GM12878 (cell line): ENCODE results near the gene CHN2. TPM values are rescaled to one million over a fixed set of nuclear protein-coding genes. Genes with fewer than 3 reads are reported as not detected.

ENCODE experiments used
- ATAC-seq: fragments of 200-7000 bp; cut with Tn5 transposase; 3 replicates; pipeline ENCODE4 v1.9.1; 2020; ENCODE audit warnings: mild to moderate bottlenecking, moderate library complexity
- BruUV-seq: library from RNA; stranded (reverse); fragments of 400-500 nt; replicated peaks from 2 replicates; lab custom pipeline; 2021; lab: Mats Ljungman, UMichigan
- CTCF ChIA-PET: fragments of 300-600 bp; sonication (Branson Sonifier 250); formaldehyde crosslinking; extraction: SDS; loops from one replicate; lab custom pipeline; 2021; ENCODE audit warnings: inconsistent platforms; lab: Yijun Ruan, JAX
- POLR2A ChIA-PET: fragments of 350-600 bp; formaldehyde crosslinking; extraction: SDS; loops from one replicate; lab custom pipeline; 2021; ENCODE audit warnings: inconsistent platforms; lab: Charles Lee
- RAD21 ChIA-PET: fragments of 300-600 bp; sonication (Branson Sonifier 250); formaldehyde crosslinking; loops from one replicate; lab custom pipeline; 2023; ENCODE audit warnings: antibody characterized with exemption; ENCODE audit not compliant: unreplicated experiment; lab: Charles Lee
- SMC1A ChIA-PET: fragments of 300-600 bp; sonication (Branson Sonifier 250); formaldehyde crosslinking; loops from one replicate; lab custom pipeline; 2023; ENCODE audit not compliant: unreplicated experiment, uncharacterized antibody; lab: Charles Lee
- DNase-seq: peaks from one replicate; pipeline ENCODE4 v3.0.0-alpha.2; 2011; ENCODE audit warnings: low read depth, low spot score
- FAIRE-seq: peaks from 3 replicates; lab custom pipeline; 2011; peaks lifted over from hg19 to GRCh38; lab: Jason Lieb, UNC
- H2AFZ ChIP-seq: 2 replicates; pipeline ENCODE4 v1.6.0; 2011; ENCODE audit warnings: low read depth, low read length, control low read depth; ENCODE audit not compliant: control insufficient read depth
- H3K27ac ChIP-seq: 2 replicates; pipeline ENCODE4 v1.5.1; 2011; ENCODE audit warnings: control low read depth; ENCODE audit not compliant: control insufficient read depth, insufficient read depth
- H3K27me3 ChIP-seq, 2 experiments: replicated peaks in 1 of 2; 2 replicates each; pipeline versions ENCODE4 v1.6.0 to v1.6.1; 2011; ENCODE audit warnings: low read length in 1 of 2; ENCODE audit not compliant: control insufficient read depth in 2 of 2, insufficient read depth in 2 of 2
- H3K36me3 ChIP-seq, 2 experiments: 2 replicates each; pipeline ENCODE4 v1.5.1; 2011; ENCODE audit warnings: low read length in 1 of 2; ENCODE audit not compliant: control insufficient read depth in 2 of 2, insufficient read depth in 2 of 2
- H3K4me1 ChIP-seq: 2 replicates; pipeline ENCODE4 v1.6.1; 2011; ENCODE audit warnings: mild to moderate bottlenecking, low read length, moderate library complexity, mixed read lengths; ENCODE audit not compliant: control insufficient read depth, insufficient read depth
- H3K4me2 ChIP-seq: 2 replicates; pipeline ENCODE4 v1.6.0; 2011; ENCODE audit warnings: control low read depth; ENCODE audit not compliant: control insufficient read depth, insufficient read depth
- H3K4me3 ChIP-seq: fragments of 200-600 bp; sonication (generic); 2 replicates; pipeline ENCODE4 v1.5.1; 2016
- H3K79me2 ChIP-seq: 2 replicates; pipeline ENCODE4 v1.6.0; 2011; ENCODE audit warnings: low read length; ENCODE audit not compliant: control insufficient read depth, insufficient read depth
- H3K9ac ChIP-seq: 2 replicates; pipeline ENCODE4 v1.8.0; 2011; ENCODE audit warnings: low read length, control low read depth, mixed read lengths; ENCODE audit not compliant: control insufficient read depth, insufficient read depth
- H3K9me3 ChIP-seq: replicated peaks from 3 replicates; pipeline ENCODE4 v1.5.1; 2011; ENCODE audit warnings: mild to moderate bottlenecking, low read length; ENCODE audit not compliant: control insufficient read depth, insufficient read depth
- H4K20me1 ChIP-seq: 2 replicates; pipeline ENCODE4 v1.6.0; 2011; ENCODE audit not compliant: control insufficient read depth, insufficient read depth
- BCL11A ChIP-seq: IDR thresholded peaks from 2 replicates; pipeline ENCODE4 v1.6.1; 2011; ENCODE audit warnings: low read depth, low read length
- BMI1 ChIP-seq: fragments of 450-650 bp; IDR thresholded peaks from 2 replicates; pipeline ENCODE4 v1.6.1; 2016; ENCODE audit warnings: mild to moderate bottlenecking, moderate library complexity, borderline replicate concordance
- CHD1 ChIP-seq: IDR thresholded peaks from 2 replicates; pipeline ENCODE4 v1.6.1; 2012; ENCODE audit warnings: low read depth, low read length, improper control_type of control experiment
- EZH2 ChIP-seq: IDR thresholded peaks from 2 replicates; pipeline ENCODE4 v1.6.1; 2012; ENCODE audit warnings: low read depth, mild to moderate bottlenecking, control low read depth, inconsistent platforms, low read length, borderline replicate concordance; ENCODE audit not compliant: control insufficient read depth
- GATAD2B ChIP-seq: fragments of 450-650 bp; conservative IDR thresholded peaks from 2 replicates; pipeline ENCODE4 v1.6.1; 2017; ENCODE audit warnings: low read depth, mild to moderate bottlenecking, moderate library complexity
- IKZF2 ChIP-seq, 2 experiments: fragments of 450-650 bp; IDR thresholded peaks; 2 replicates each; pipeline ENCODE4 v1.6.1; 2017; ENCODE audit warnings: mild to moderate bottlenecking in 2 of 2, moderate library complexity in 2 of 2
- KLF5 ChIP-seq: fragments of 450-650 bp; IDR thresholded peaks from 2 replicates; pipeline ENCODE4 v1.6.1; 2014; ENCODE audit warnings: mild to moderate bottlenecking; ENCODE audit not compliant: partially characterized antibody
- MEF2B ChIP-seq: fragments of 450-650 bp; IDR thresholded peaks from 2 replicates; pipeline ENCODE4 v1.6.1; 2018; ENCODE audit warnings: mild to moderate bottlenecking, moderate library complexity; ENCODE audit not compliant: partially characterized antibody, poor library complexity, severe bottlenecking
- MTA3 ChIP-seq: IDR thresholded peaks from 2 replicates; pipeline ENCODE4 v1.6.1; 2012; ENCODE audit warnings: low read length, inconsistent platforms, borderline replicate concordance
- NBN ChIP-seq: fragments of 450-650 bp; IDR thresholded peaks from 2 replicates; pipeline ENCODE4 v1.6.1; 2016
- NR2C1 ChIP-seq: fragments of 450-650 bp; IDR thresholded peaks from 2 replicates; pipeline ENCODE4 v1.6.1; 2017; ENCODE audit warnings: antibody characterized with exemption, mild to moderate bottlenecking, moderate library complexity
- PAX8 ChIP-seq: fragments of 450-650 bp; IDR thresholded peaks from 2 replicates; pipeline ENCODE4 v1.6.1; 2017; ENCODE audit warnings: mild to moderate bottlenecking, moderate library complexity
- RBBP5 ChIP-seq: fragments of 200-600 bp; sonication (generic); conservative IDR thresholded peaks from 2 replicates; pipeline ENCODE4 v1.6.1; 2016
- RFX5 ChIP-seq: IDR thresholded peaks from 2 replicates; pipeline ENCODE4 v1.6.1; 2011; ENCODE audit warnings: low read depth, low read length, improper control_type of control experiment
- SP1 ChIP-seq: IDR thresholded peaks from one replicate; pipeline ENCODE4 v1.6.1; 2011; ENCODE audit warnings: low read depth, low read length
- STAT1 ChIP-seq: fragments of 450-650 bp; conservative IDR thresholded peaks from 2 replicates; pipeline ENCODE4 v1.6.1; 2014; ENCODE audit warnings: antibody characterized with exemption, mild to moderate bottlenecking
- SUZ12 ChIP-seq: fragments of 200-600 bp; sonication (generic); IDR thresholded peaks from one replicate; pipeline ENCODE4 v1.6.1; 2018; ENCODE audit warnings: antibody characterized with exemption, mild to moderate bottlenecking; ENCODE audit not compliant: unreplicated experiment
- WGBS: methylation state at CpG from one replicate; pipeline ENCODE4 v1.1.6; 2016; ENCODE audit warnings: low lambda C conversion rate; ENCODE audit not compliant: insufficient replicate concordance, insufficient coverage; ENCODE audit errors: missing lambda C conversion rate; 5-methylcytosine and 5-hydroxymethylcytosine counted together
- in situ Hi-C: fragments of 300-500 bp; cut with MboI; formaldehyde crosslinking; loops from 9 replicates; pipeline ENCODE4 v1.14.3; 2018; ENCODE audit warnings: mixed read lengths
- intact Hi-C: fragments of 100-400 bp; cut with micrococcal nuclease; formaldehyde crosslinking; loops from one replicate; pipeline ENCODE4 v1.14.2; 2022; ENCODE audit not compliant: unreplicated experiment
- polyA plus RNA-seq, 11 experiments: library from polyadenylated mRNA; depleted of rRNA in 4 of 11; unstranded in 6 of 11; stranded (reverse) in 5 of 11; fragments of >200 nt; fragmentation: Nextera tagmentation in 4 of 11; fragmentation: Illumina TruSeq in 1 of 11; extraction: Ambion mirVana in 4 of 11; extraction: Trizol in 1 of 11; gene quantifications; 1 replicate in 1 of 11; 2 replicates in 10 of 11; pipeline versions ENCODE4 v1.2.1 to v1.2.3, GENCODE V29; 2011 to 2016; ENCODE audit warnings: inconsistent platforms in 2 of 11, missing spikeins in 2 of 11, low read depth in 1 of 11
- total RNA-seq, 4 experiments: library from RNA; depleted of rRNA in 3 of 4; stranded (reverse); fragments of >200 nt in 3 of 4; fragmentation: Illumina TruSeq in 1 of 4; extraction: Trizol in 1 of 4; gene quantifications; 2 replicates each; pipeline versions ENCODE4 v1.2.1 to v1.2.3, GENCODE V29; 2013 to 2021
- TF ChIP-seq, protein P1 (sequence below): fragments of 450-650 bp; IDR thresholded peaks from 2 replicates; pipeline ENCODE4 v1.6.1; 2017; ENCODE audit warnings: low read depth, mild to moderate bottlenecking, moderate library complexity
- TF ChIP-seq, protein P2 (sequence below): fragments of 450-650 bp; IDR thresholded peaks from 2 replicates; pipeline ENCODE4 v1.6.1; 2017; ENCODE audit warnings: antibody characterized with exemption, mild to moderate bottlenecking, moderate library complexity

CHN2 gene
- total and polyA plus RNA-seq, 10 of the 15 experiments (the other 5 are each of a cell fraction or from before 2014, with no cell fraction given) = 0.11 to 3.8 (median 0.37) TPM; not detected in 2

DNA sequence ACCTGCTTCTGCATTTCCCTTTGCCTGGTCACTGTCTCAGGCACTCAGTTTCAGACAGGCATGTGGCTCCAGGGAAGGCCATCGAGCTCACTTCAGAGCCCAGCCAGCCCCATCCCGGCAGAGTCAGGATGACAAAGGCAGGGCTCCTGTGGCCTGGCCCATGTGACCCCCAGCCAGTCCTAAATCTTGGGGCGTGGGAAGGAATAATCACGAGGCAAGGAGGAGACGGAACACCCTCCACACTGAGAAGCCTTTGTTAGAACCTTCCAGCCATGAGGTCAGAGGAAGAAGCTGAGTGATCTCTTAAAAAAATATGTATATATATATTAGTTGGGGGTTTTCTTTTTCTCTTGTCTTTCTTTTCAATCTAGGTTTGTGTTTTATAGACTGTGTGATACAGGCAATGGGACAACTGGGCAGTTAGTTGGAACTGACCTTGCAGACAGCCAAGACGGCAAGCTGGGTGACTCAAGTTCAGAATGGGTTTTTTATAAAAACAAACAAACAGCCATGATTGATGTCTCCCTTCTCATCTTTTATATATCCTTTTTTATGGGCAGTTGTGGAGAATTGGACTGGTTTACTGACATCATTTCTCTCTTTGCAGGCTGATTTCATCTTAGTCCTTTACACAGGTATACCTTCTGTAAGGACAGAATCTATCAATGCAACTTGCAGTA is 60.8 kb downstream of the CHN2 start:
- FAIRE-seq (no peak), DNase-seq (no peak), ATAC-seq (no peak)
- no peaks in the 10 kb centered on the region for H3K9me3 ChIP-seq
- no peak overlapping the region for H3K4me2 ChIP-seq
- no peaks in the 10 kb centered on the region for H3K4me1 ChIP-seq
- H3K79me2 ChIP-seq = no peaks in the 10 kb centered on the region
- no peak overlapping the region for H3K27ac ChIP-seq
- no peaks in the 10 kb centered on the region; the same call in 1 of the 2 replicates for H4K20me1 ChIP-seq
- ChIA-PET CTCF (no interaction called here), RAD21 (no interaction called here), POLR2A (no interaction called here), SMC1A (no interaction called here)
- intact Hi-C loops (no loop called here), in situ Hi-C loops (no loop called here)
- H3K9ac ChIP-seq = no peak overlapping the region
- H3K36me3 ChIP-seq = no peaks in the 10 kb centered on the region
- 23% methylated on average over 6 of the region's 6 CpGs for WGBS
- BruUV-seq = no TSS peak
- no peak overlapping the region for H2AFZ ChIP-seq
- H3K4me3 ChIP-seq = no peak overlapping the region
- no peaks in the 10 kb centered on the region for H3K27me3 ChIP-seq
- no peak for TF ChIP-seq BCL11A
- TF ChIP-seq SUZ12 = no peak
- TF ChIP-seq, protein P1, sequence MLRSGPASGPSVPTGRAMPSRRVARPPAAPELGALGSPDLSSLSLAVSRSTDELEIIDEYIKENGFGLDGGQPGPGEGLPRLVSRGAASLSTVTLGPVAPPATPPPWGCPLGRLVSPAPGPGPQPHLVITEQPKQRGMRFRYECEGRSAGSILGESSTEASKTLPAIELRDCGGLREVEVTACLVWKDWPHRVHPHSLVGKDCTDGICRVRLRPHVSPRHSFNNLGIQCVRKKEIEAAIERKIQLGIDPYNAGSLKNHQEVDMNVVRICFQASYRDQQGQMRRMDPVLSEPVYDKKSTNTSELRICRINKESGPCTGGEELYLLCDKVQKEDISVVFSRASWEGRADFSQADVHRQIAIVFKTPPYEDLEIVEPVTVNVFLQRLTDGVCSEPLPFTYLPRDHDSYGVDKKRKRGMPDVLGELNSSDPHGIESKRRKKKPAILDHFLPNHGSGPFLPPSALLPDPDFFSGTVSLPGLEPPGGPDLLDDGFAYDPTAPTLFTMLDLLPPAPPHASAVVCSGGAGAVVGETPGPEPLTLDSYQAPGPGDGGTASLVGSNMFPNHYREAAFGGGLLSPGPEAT = no peak
- no peak for TF ChIP-seq KLF5
- no peak for TF ChIP-seq MTA3
- no peak for TF ChIP-seq BMI1
- TF ChIP-seq MEF2B = no peak
- no peak for TF ChIP-seq RBBP5
- TF ChIP-seq NBN = no peak
- no peak for TF ChIP-seq CHD1
- no peak for TF ChIP-seq RFX5
- TF ChIP-seq, protein P2, sequence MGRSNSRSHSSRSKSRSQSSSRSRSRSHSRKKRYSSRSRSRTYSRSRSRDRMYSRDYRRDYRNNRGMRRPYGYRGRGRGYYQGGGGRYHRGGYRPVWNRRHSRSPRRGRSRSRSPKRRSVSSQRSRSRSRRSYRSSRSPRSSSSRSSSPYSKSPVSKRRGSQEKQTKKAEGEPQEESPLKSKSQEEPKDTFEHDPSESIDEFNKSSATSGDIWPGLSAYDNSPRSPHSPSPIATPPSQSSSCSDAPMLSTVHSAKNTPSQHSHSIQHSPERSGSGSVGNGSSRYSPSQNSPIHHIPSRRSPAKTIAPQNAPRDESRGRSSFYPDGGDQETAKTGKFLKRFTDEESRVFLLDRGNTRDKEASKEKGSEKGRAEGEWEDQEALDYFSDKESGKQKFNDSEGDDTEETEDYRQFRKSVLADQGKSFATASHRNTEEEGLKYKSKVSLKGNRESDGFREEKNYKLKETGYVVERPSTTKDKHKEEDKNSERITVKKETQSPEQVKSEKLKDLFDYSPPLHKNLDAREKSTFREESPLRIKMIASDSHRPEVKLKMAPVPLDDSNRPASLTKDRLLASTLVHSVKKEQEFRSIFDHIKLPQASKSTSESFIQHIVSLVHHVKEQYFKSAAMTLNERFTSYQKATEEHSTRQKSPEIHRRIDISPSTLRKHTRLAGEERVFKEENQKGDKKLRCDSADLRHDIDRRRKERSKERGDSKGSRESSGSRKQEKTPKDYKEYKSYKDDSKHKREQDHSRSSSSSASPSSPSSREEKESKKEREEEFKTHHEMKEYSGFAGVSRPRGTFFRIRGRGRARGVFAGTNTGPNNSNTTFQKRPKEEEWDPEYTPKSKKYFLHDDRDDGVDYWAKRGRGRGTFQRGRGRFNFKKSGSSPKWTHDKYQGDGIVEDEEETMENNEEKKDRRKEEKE = no peak
- no peak for TF ChIP-seq PAX8
- no peak for TF ChIP-seq IKZF2 (IDR thresholded peaks at IDR 0.05)
- no peak for TF ChIP-seq SP1
- no peak for TF ChIP-seq GATAD2B
- no peak for TF ChIP-seq NR2C1
- TF ChIP-seq STAT1 = no peak
- no peak for TF ChIP-seq EZH2
